DOHH2 (cell line): Measurements from ENCODE around the gene MDN1.

Experiments
- EZH2phosphoT487 ChIP-seq: fragments of 200-600 bp; sonication (generic); IDR thresholded peaks from 2 replicates; pipeline ENCODE4 v1.6.1; 2017; ENCODE audit warnings: borderline replicate concordance, mild to moderate bottlenecking, antibody characterized with exemption, low read length, moderate library complexity, mixed read lengths
- TF ChIP-seq, protein P1 (sequence below): fragments of 200-600 bp; sonication (generic); IDR thresholded peaks from one replicate; pipeline ENCODE4 v1.5.1; 2014; ENCODE audit warnings: antibody characterized with exemption, mild to moderate bottlenecking, low read depth, low read length; ENCODE audit not compliant: poor library complexity, severe bottlenecking

DNA sequence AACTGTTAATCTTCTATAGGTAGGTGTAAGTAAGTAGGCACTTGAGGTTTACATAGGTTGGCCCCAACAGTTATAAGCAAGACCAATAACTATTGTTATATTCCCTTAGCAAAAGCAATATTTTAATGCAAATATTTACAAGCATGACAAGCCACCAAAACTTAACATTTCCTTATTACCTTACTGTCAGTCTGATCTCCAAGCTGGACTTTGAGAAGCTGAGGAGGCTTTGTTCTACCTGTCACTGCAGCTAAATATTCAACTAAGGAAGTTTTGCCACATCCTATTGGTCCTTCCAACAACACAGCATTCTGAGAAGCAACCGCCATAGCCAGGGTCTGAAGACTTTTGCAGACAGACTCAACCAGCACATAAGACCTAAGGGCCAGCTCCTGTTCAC is 29.6 kb downstream of the MDN1 start:
- TF ChIP-seq, protein P1, sequence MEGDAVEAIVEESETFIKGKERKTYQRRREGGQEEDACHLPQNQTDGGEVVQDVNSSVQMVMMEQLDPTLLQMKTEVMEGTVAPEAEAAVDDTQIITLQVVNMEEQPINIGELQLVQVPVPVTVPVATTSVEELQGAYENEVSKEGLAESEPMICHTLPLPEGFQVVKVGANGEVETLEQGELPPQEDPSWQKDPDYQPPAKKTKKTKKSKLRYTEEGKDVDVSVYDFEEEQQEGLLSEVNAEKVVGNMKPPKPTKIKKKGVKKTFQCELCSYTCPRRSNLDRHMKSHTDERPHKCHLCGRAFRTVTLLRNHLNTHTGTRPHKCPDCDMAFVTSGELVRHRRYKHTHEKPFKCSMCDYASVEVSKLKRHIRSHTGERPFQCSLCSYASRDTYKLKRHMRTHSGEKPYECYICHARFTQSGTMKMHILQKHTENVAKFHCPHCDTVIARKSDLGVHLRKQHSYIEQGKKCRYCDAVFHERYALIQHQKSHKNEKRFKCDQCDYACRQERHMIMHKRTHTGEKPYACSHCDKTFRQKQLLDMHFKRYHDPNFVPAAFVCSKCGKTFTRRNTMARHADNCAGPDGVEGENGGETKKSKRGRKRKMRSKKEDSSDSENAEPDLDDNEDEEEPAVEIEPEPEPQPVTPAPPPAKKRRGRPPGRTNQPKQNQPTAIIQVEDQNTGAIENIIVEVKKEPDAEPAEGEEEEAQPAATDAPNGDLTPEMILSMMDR, result no peak
- no peak for TF ChIP-seq EZH2phosphoT487
